Kidney (tissue), 14 donors: ENCODE measurements around the gene FAM50A. TPM values are rescaled to one million over a fixed set of nuclear protein-coding genes. Genes with fewer than 3 reads are reported as not detected.

Experiments
- DNase-seq, 5 donors: peaks; one replicate each; pipeline ENCODE4 v3.0.0-alpha.2; 2013 to 2020
- FAIRE-seq: peaks from 2 replicates; lab custom pipeline; 2012; peaks lifted over from hg19 to GRCh38; lab: Jason Lieb, UNC
- H3K27ac ChIP-seq, 2 donors: one replicate each; pipeline ENCODE4 v1.7.0; 2013; ENCODE audit warnings: low read depth in 2 of 2, low read length in 2 of 2, inconsistent platforms in 1 of 2
- H3K27me3 ChIP-seq: one replicate; pipeline ENCODE4 v1.7.1; 2013; ENCODE audit warnings: low read length, inconsistent platforms; ENCODE audit not compliant: control insufficient read depth, insufficient read depth
- H3K36me3 ChIP-seq, 3 donors: one replicate each; pipeline versions ENCODE4 v1.7.0 to v1.7.1; 2013; ENCODE audit warnings: low read length in 3 of 3, control low read depth in 1 of 3, inconsistent platforms in 1 of 3; ENCODE audit not compliant: insufficient read depth in 3 of 3, control insufficient read depth in 2 of 3
- H3K4me1 ChIP-seq, 3 donors: one replicate each; pipeline versions ENCODE4 v1.7.0 to v1.7.1; 2013; ENCODE audit warnings: low read length in 3 of 3, inconsistent platforms in 1 of 3, low read depth in 1 of 3; ENCODE audit not compliant: control insufficient read depth in 2 of 3, insufficient read depth in 2 of 3
- H3K4me3 ChIP-seq, 3 donors: one replicate each; pipeline versions ENCODE4 v1.7.0 to v1.8.1; 2013; ENCODE audit warnings: low read length in 3 of 3, control low read depth in 1 of 3, inconsistent platforms in 1 of 3
- H3K9ac ChIP-seq, 3 donors: one replicate each; pipeline versions ENCODE4 v1.7.0 to v1.7.1; 2013; ENCODE audit warnings: low read length in 3 of 3, control low read depth in 1 of 3, inconsistent platforms in 1 of 3
- H3K9me3 ChIP-seq, 3 donors: one replicate each; pipeline versions ENCODE4 v1.7.0 to v1.7.1; 2013; ENCODE audit warnings: low read length in 3 of 3, control low read depth in 1 of 3, inconsistent platforms in 1 of 3; ENCODE audit not compliant: control insufficient read depth in 2 of 3, insufficient read depth in 1 of 3
- CTCF ChIP-seq: IDR thresholded peaks from 3 replicates; pipeline ENCODE4 v1.5.1; 2012; ENCODE audit warnings: mild to moderate bottlenecking, moderate library complexity, borderline replicate concordance; ENCODE audit not compliant: insufficient read depth; ENCODE audit errors: extremely low read depth
- intact Hi-C: fragments of 100-400 bp; cut with DNase I; formaldehyde crosslinking; loops from one replicate; pipeline ENCODE4 v1.11.1; 2022
- polyA plus RNA-seq: library from polyadenylated mRNA; stranded (reverse); fragments of 350-450 nt; fragmentation: Illumina TruSeq; extraction: RNeasy Lipid Tissue Mini Kit (QIAGEN cat#74804); gene quantifications from one replicate; pipeline ENCODE4 v1.2.3, GENCODE V29; 2014; ENCODE audit warnings: low read depth, low replicate concordance; ENCODE audit not compliant: insufficient read depth
- total RNA-seq: library from RNA; stranded (reverse); fragmentation: NEBNext Ultra II Directional; extraction: Animal tissue kit (Norgen Biotek cat#: 25700); gene quantifications from one replicate; pipeline ENCODE4 v1.2.1, GENCODE V29; 2021
- donor health status: control.
- donor health status: control.
- donor health status: control.
- donor health status: control.
- donor health status: control.
- donor health status: DM: yes; HTN: yes; CAD: no.
- donor health status: Normal renal cell carcinoma (clear cell type).

Gene FAM50A
- total and polyA plus RNA-seq, 2 donors from 2014 or later: 46.0 to 112 TPM

DNA sequence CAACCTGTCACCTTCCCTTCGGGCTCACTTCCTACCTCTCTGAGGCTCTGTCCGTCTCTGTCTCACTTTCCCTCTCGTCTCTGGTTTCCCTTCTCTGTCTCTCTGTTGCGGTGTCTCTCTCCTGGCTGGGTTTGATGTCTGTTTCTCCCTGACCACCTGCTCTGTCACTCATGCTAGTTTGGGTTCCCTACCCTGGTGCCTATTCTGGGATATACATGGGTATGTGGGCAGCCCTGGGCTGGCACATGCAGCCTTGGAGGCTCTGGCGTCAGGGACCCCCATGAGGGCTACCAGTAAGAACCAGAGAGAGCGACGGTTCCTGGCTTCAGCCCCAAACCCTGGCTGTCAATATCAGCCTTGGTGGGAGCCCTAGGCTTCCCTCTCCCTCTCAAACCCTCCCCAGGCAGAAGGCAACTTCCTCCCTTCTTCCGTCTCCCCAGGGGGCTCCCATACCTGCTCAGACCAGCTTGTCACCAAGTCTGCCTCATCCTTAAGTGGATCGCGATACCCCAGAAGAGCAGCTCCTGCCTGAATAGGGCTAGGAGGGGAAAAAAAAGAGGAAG, 35.2 kb upstream of the FAM50A start:
- H3K9me3 ChIP-seq: no peaks in the 10 kb centered on the region
- H3K36me3 ChIP-seq: no peaks in the 10 kb centered on the region
- H3K4me3 ChIP-seq: peak overlapping the region in 2 of 3 donors; percentile 29 to 35
- no peaks in the 10 kb centered on the region for H3K27me3 ChIP-seq
- peaks cover 0 to 6% (median 0%) of the 10 kb centered on the region in 3 donors for H3K4me1 ChIP-seq
- TF ChIP-seq CTCF: no peak
- H3K27ac ChIP-seq: peak overlapping the region; percentile 47 to 55
- FAIRE-seq (no peak), DNase-seq (no peak)
- H3K9ac ChIP-seq: peak overlapping the region in 1 of 3 donors; percentile 55
- intact Hi-C loops: no loop called here

- no peaks in the 10 kb centered on the region for H3K36me3 ChIP-seq
Observed at GRCh38 chrX:154409222-154409871, 34.6 kb upstream of the FAM50A start, which contains the start of gene DNASE1L1. TSS of gene DNASE1L1 (minus strand) at chrX:154409254. CDS start at chrX:154405568, 3,686 bp downstream.

GRCh38 chrX:154411981-154412340, 32.0 kb upstream of the FAM50A start:
- DNase-seq: peak; percentile 63 to 85 (median 77)
- Histone ChIP-seq H3K9me3 (no peaks in the 10 kb centered on the region), H3K27me3 (no peaks in the 10 kb centered on the region), H3K4me3 (peak overlapping the region in 2 of 3 donors; percentile 45 to 63), H3K9ac (peak overlapping the region in 2 of 3 donors; percentile 46 to 48), H3K4me1 (peaks cover 0 to 6% (median 0%) of the 10 kb centered on the region in 3 donors), H3K36me3 (no peaks in the 10 kb centered on the region), H3K27ac (peak overlapping the region; percentile 83 to 90)
- TF ChIP-seq CTCF: no peak
- FAIRE-seq: no peak
- intact Hi-C loops: no loop called here

More at GRCh38 chrX:154409222-154409871, 34.6 kb upstream of the FAM50A start, which contains the start of gene DNASE1L1:
- Histone ChIP-seq H3K27ac (peak within 1 kb of the TSS; percentile 63 to 75), H3K9ac (peak within 1 kb of the TSS in 1 of 3 donors; percentile 55), H3K27me3 (no peaks in the 10 kb centered on the region), H3K4me1 (peaks cover 0 to 6% (median 0%) of the 10 kb centered on the region in 3 donors), H3K4me3 (peak within 1 kb of the TSS in 2 of 3 donors; percentile 29 to 35), H3K9me3 (no peaks in the 10 kb centered on the region)
- FAIRE-seq (no peak), DNase-seq (peak; percentile 56 to 95 (median 77))
- intact Hi-C loops: no loop called here
- no peak for TF ChIP-seq CTCF
